Ishikawa (cell line): Measurements from ENCODE around the gene KAT6B.

Experiments used
- CREB1 ChIP-seq: IDR thresholded peaks from 2 replicates; pipeline ENCODE4 v1.6.1; 2012; ENCODE audit warnings: low read depth
- EGR1 ChIP-seq: IDR thresholded peaks from 2 replicates; pipeline ENCODE4 v1.6.1; 2012
- EP300 ChIP-seq: IDR thresholded peaks from 2 replicates; pipeline ENCODE4 v1.6.1; 2012; ENCODE audit warnings: borderline replicate concordance
- TAF1 ChIP-seq: IDR thresholded peaks from 2 replicates; pipeline ENCODE4 v1.6.1; 2012; ENCODE audit warnings: low read depth, mild to moderate bottlenecking
- TEAD4 ChIP-seq: IDR thresholded peaks from 2 replicates; pipeline ENCODE4 v1.6.1; 2012
- YY1 ChIP-seq: IDR thresholded peaks from 2 replicates; pipeline ENCODE4 v1.6.1; 2012; ENCODE audit warnings: low read depth
- ZBTB7A ChIP-seq: IDR thresholded peaks from 2 replicates; pipeline ENCODE4 v1.6.1; 2012; ENCODE audit warnings: low read depth
- TF ChIP-seq, protein P1 (sequence below): IDR thresholded peaks from 2 replicates; pipeline ENCODE4 v1.6.1; 2012; ENCODE audit warnings: low read depth, mild to moderate bottlenecking
- TF ChIP-seq, protein P2 (sequence below): IDR thresholded peaks from 2 replicates; pipeline ENCODE4 v1.6.1; 2012

DNA sequence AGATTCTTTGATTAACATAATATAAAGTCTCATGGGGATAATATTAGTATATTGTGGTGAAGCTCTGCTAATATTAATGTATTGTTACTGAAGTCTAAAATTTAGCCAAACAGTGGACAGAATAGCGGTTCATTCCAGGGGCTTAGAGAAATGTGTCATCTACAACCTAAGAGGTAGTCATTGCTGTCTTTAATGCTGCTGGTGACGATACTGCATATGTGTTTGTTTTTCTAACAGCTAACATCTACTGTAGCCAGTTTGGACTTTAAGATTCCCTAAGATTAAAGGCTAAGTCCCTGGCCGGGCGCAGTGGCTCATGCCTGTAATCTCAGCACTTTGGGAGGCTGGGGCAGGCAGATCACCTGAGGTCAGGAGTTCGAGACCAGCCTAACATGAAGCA is 183.0 kb downstream of the KAT6B start:
- no peak for TF ChIP-seq ZBTB7A
- TF ChIP-seq CREB1, result no peak
- no peak for TF ChIP-seq TEAD4
- TF ChIP-seq EP300, result no peak
- TF ChIP-seq YY1, result no peak
- no peak for TF ChIP-seq EGR1
- no peak for TF ChIP-seq TAF1
- TF ChIP-seq, protein P1, sequence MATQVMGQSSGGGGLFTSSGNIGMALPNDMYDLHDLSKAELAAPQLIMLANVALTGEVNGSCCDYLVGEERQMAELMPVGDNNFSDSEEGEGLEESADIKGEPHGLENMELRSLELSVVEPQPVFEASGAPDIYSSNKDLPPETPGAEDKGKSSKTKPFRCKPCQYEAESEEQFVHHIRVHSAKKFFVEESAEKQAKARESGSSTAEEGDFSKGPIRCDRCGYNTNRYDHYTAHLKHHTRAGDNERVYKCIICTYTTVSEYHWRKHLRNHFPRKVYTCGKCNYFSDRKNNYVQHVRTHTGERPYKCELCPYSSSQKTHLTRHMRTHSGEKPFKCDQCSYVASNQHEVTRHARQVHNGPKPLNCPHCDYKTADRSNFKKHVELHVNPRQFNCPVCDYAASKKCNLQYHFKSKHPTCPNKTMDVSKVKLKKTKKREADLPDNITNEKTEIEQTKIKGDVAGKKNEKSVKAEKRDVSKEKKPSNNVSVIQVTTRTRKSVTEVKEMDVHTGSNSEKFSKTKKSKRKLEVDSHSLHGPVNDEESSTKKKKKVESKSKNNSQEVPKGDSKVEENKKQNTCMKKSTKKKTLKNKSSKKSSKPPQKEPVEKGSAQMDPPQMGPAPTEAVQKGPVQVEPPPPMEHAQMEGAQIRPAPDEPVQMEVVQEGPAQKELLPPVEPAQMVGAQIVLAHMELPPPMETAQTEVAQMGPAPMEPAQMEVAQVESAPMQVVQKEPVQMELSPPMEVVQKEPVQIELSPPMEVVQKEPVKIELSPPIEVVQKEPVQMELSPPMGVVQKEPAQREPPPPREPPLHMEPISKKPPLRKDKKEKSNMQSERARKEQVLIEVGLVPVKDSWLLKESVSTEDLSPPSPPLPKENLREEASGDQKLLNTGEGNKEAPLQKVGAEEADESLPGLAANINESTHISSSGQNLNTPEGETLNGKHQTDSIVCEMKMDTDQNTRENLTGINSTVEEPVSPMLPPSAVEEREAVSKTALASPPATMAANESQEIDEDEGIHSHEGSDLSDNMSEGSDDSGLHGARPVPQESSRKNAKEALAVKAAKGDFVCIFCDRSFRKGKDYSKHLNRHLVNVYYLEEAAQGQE, result no peak
- TF ChIP-seq, protein P2, sequence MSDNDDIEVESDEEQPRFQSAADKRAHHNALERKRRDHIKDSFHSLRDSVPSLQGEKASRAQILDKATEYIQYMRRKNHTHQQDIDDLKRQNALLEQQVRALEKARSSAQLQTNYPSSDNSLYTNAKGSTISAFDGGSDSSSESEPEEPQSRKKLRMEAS, result no peak
